ENCODE measurements around the gene SYT15.
"Not testable (repeated sequence)": the region's sequence is repeated elsewhere in the genome, so short reads cannot be mapped to it uniquely, and the experiment has no call there.

Gene SYT15

DNA sequence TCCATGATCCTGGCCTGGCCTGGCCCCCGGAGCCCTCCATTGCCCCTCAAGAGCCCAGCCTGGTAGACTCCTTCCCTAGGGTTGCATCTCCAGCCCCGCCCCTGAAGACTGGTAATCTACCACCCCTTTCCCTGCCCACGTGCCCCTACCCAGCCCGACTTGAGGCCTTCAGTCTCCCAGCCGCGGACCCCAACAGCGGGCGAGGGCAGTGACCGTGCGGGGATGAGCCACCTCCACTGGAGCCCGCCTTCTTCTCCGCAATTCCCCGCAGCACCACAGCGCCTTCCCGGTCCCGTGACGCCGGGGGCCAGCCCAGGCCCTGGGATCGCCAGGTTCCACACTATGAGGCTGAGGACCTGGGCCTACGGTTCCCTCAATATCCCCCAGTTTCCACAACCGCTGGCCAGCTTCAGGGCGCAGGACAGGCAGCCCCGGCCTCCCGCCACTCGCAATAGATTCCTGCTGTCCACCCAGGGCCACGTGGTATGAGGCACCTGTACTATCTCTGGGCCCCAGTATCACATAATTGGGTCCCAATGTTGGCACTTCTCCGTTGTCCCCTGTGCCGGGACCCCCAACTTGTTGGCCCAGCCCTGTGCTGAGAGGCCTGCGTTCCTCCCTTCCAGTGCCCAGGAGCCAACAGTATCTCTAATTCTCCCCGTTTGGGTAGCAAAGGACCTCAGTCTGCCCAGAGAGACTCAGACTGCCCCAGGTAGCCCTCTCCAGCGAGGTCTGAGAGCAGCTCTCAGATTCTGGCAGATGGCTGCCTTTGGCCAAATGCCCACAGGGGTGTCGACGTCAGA, 21.4 kb upstream of the SYT15 start:
- no peak for DNase-seq

GRCh38 chr10:46558122-46558391, 20.9 kb upstream of the SYT15 start:
- no peak for DNase-seq

DNA sequence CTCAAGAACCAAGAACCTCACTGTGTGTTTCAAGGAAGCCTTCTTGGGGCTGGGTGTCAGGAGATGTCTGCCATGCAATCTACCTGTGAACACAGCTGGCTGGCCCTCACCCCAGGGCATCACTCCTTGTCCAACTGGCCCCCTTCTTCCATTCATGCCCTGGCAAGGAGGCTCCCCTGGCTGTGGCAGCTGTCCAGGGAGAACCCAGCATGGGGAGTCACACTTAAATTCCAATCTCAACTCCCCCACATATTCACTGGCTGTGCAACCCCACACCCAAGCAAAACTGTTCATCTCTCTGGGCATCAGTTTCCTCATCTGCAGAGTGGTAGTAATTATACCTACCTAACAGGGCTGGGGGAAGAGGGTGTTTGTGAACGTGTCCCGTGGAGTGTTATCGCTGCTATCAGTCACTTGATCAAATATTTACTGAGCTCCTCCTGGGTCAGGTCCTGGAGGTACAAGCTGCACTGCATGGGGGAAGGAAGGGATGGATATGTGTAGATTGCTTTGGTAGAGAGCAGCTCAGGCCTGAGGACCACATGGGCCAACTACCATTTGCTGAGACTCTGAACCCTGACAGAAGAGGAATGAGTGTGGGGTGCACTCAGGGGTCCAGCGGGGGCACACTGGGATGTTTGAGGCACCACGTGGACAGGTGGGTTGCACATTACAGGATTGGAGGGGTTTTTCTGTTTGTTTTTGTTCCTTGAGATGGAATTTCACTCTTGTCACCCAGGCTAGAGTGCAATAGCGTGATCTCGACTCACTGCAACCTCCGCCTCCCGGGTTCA, 20.3 kb upstream of the SYT15 start:
- DNase-seq: no peak

DNA sequence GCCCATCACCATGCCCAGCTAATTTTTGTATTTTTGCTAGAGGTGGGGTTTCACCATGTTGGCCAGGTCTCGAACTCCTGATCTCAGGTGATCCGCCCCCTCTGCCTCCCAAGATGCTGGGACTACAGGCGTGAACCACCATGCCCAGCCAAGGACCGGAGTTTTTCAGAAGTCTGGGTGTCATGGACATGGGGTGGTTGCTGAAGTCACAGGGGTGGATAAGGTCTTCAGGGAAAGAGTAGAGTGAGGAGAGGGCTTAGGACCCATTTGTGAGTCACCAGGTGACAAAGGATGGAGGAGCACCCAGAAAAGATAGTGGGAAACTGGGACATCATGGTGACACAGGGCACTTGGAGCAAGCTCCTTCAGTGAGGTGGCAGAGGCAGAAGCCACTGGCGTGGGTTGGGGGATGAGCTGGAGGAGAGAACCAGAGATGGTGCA, 19.7 kb upstream of the SYT15 start:
- DNase-seq: no peak

- no peak for DNase-seq
These were observed 18.5 kb upstream of the SYT15 start for GRCh38 chr10:46560381-46560780.

DNA sequence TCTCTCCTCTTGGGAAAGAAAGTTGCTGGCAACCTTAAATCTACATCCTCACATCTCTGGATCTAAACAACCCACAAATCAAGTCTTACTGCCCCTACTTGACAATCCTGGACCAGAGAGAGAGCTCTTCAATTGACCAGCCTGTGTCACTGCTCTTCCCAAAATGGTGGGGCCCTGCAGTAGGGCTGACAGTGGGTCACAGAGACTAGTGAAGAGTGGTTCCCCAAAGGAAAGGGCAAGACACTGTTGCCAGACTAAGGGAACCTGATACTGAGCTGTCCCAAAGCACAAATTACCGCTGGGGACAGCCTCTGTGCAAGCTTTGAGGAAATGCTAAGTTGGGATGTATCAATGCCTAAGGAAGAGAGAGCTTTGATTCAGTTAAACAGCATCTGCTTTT, 18.0 kb upstream of the SYT15 start:
- DNase-seq: no peak

DNA sequence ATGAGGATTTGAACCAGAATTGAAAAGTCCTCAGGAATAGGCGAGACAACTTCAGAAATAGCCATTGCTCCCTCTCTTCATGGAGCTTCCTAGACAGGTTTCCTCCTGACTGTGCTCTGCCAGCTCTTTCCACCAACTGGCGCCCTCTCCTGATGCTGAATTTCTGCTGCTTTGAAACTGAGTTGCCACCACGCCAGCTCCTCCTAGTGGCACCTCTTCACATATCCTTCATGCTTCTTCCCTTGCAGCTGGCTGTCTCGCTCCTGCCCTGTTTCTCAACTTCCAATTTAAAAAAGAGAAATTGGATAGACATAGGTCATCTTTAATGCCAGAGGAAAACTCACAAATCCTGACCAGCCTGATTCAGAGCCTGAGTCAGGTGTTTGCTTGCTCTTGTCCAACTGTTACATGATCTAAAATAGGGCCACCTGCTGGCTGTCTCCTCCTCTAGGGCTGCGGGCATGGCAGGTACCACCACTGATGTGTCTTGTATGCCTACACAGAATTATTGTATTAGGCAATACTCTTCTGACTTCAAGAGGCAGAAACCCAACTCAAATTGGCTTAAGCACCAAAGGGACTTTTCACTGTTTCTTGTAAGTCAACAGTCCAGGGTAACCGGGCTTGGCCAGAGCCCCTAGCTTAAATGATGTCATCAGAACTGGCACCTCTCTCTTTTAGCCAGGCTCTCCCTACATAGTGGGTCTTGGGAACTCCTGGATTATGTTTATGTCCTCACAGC, 13.2 kb upstream of the SYT15 start:
- not testable (repeated sequence) for DNase-seq

GRCh38 chr10:46567151-46567550, 11.8 kb upstream of the SYT15 start:
- not testable (repeated sequence) for DNase-seq

- not testable (repeated sequence) for DNase-seq
These were observed 8.3 kb upstream of the SYT15 start for GRCh38 chr10:46570655-46571054.

DNA sequence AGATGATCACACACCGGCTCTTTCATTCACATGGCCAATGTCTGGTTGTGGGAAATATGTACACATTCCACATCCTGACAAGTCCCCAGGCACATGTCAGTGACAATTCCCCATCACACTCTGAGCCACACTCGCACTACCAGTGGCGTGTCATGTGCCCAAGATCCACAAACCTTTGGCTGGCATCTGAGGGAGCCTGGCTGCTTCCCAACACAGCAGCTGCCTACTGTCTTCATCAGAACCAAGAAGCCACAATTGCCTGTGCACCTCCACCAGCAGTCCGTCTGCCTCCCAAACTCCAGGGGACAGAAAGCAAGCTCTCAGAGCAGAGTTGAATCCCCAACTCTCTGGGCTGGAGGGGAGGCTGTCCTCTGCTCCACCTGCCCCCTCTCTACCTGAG, 6.2 kb upstream of the SYT15 start:
- DNase-seq: not testable (repeated sequence)

DNA sequence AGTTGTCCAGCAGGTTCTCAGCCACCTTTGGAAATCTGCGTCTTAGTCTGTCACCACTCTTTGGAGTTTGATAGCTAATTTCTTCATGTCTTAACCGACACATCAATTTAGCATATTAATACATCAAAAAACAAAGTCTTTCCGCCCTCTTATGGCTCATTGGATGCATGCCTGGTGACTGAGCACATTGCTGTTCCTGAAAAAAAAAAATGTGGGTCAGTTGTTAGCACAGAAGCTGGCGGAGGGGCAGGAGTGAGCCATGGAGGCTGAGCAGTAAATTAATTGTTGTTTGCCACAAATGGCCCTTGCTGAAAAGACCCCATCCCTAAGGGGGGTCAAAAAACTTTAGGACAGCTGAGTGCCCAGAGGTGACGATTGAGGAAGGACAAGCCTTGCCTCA, 5.6 kb upstream of the SYT15 start:
- DNase-seq: not testable (repeated sequence)

- DNase-seq: not testable (repeated sequence)
These were observed 5.0 kb upstream of the SYT15 start for GRCh38 chr10:46573884-46574283.

DNA sequence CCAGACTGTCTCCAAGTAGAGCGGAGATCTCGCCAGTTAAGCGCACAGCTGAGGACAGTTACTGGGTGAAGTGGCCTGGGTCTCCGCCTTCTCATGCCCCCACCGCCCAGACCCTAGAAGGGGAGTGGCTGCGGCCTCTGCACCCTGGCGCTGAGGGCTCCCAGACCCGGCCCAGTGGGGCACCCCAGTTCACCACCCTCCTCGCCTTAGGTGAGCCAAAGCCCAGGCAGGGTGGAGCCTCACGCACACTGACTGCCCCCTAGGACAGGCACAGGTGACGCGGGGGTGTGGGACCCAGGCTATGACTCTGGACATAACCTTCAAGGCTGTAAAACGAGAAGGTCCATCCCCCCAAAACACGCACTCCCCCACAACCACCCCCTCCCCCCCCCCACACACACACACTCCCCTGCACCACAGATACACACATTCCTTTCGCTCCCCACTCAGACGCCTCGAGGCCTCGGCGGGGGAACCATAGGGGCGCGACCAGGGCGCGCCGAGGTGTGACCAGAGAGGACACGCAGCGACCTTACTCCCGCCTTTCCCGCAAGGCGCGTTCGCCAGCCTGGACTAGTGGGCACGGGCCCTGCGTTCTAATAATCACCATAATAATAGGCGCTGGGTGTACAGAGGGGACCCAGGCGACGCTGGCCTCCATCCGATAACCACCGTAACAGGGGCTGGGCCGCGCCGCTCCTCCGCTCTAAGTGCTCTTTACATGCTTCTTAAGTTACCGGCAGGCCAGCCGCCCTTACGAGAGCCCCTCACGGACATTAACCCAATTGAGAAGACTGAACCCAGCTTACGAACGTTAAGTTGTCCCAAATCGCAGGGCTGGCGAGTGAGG, 1.1 kb upstream of the SYT15 start:
- not testable (repeated sequence) for DNase-seq

- DNase-seq: not testable (repeated sequence)
These were observed 450 bp downstream of the SYT15 start for GRCh38 chr10:46579378-46579777.

- not testable (repeated sequence) for DNase-seq
These were observed 3.1 kb downstream of the SYT15 start for GRCh38 chr10:46581997-46582396.

GRCh38 chr10:46582568-46582967, 3.6 kb downstream of the SYT15 start:
- DNase-seq: not testable (repeated sequence)

DNA sequence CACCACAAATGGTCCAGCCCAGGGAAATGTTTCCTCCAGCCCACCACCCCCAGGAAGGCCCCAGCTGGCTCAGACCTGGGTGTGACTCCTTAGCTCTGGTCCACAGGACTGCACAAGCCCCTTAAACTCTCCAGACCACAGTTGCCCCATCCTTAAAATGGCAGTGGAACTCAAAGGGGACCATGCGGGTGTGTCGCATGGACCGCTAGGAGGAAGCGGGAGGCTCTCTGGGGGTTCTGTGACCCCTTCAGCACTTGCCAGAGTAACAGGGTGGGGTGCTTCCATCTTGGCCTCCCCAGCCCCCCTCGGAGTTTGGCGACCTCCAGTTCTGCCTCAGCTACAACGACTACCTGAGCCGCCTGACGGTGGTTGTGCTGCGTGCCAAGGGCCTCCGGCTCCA, 5.3 kb downstream of the SYT15 start:
- not testable (repeated sequence) for DNase-seq

DNA sequence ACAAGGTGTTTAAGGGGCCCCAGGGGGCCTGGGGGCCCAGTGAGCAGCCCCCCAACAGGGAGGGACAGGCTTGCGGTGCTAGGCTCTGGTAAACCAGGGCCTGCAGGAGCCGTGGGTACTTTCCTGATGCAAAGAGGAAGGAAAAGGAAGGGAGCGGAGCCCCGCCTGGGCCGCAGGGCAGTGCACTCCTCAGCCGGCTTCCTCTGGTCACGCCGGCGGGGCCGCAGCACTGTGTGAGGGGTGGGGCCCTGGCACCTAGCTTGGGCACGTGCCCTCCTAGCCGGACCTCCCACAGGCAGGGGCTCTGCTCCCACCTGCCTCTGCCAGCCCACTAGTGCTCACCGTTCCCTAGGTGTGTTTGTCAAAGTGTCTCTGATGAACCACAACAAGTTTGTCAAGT, 6.3 kb downstream of the SYT15 start:
- DNase-seq: not testable (repeated sequence)

- DNase-seq: not testable (repeated sequence)
These were observed 8.6 kb downstream of the SYT15 start for GRCh38 chr10:46587546-46587945.

DNA sequence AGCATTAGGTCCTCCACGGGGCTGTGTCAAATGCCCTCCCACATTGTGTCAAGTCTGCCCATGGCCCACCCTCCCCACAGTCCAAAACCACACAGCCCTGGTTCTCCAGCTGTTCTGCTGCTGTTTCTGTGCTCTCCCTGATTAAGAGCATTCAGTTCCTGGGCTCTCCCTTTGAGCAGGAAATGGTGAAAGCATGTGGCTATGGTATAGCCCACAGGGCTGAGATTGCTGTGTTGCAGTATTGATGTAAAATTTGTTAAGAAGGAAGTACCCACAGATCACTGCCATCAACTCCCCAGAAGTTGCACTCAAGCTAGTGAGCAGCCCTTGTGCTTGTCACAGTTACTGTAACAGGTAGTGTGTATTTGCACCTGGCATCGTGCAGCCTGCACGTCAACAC, 9.3 kb downstream of the SYT15 start:
- not testable (repeated sequence) for DNase-seq

DNA sequence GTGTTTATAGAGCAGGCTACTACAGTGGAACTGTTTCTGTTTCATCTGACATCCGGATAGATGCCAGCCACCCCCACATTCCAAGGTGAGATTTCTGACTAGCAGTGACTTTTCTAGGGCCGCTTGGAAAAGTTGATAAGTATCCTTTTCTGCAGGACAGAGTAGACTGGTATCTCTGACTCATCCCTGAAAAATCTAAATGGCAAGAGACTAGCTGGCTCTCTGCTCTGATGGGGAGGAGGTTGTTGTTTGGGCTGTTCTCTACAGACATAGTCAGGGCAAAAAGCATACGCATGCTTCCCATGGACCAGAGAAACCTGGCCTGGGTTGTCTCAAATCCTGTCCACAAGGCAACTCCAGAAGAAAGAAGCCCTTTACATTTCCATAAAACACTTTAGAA, 10.7 kb downstream of the SYT15 start:
- not testable (repeated sequence) for DNase-seq

GRCh38 chr10:46591053-46591452, 12.1 kb downstream of the SYT15 start:
- not testable (repeated sequence) for DNase-seq

DNA sequence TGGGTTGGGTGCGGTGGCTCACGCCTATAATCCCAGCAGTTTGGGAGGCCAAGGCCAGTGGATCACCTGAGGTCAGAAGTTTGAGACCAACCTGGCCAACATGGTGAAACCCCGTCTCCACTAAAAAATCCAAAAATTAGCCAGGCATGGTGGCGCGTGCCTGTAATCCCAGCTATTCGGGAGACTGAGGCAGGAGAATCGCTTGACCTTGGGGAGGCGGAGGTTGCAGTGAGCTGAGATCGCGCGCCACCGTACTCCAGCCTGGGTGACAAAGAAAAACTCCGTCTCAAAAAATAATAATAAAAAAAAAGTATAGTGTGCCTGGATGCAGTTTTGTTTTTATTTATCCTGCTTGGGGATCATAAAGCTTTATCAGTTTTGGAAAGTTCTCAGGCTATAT, 14.4 kb downstream of the SYT15 start:
- DNase-seq: not testable (repeated sequence)

Data from NCI-H187 (cell line).